Right kidney (tissue), 1 donor: ENCODE results near the gene ERC2.

ENCODE experiments used
- DNase-seq: peaks from one replicate; pipeline ENCODE4 v3.0.0-alpha.2; 2016

Gene ERC2

GRCh38 chr3:55634345-55634744 is 833.9 kb downstream of the ERC2 start:
- DNase-seq: no peak

- no peak for DNase-seq
Measured at GRCh38 chr3:55633333-55633732, 834.9 kb downstream of the ERC2 start.

DNA sequence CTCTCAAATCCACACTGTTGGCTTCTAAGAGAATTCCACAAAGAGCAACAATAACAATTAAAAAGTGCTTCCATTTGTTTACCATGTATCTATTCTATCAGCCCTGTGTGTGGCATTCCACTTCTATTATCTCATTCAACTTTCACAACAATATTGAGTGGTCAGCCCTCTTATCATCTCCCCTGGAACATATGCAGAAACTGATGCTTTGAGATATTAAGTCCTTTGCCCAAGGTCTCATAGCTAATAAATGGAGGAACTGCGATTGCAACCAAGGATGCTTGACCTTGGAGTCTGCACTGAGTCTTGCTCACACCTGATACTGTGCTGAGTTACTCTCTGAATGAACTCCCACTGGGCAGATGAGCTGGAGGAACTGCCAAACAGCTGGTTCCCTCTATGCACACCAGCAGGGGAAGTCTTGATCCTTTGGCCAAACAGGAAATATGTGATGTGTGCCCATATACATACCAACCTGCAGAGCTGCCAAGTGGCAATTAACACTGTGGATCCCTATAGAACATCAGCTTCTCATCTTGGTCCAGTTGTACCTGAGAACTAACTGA is 836.4 kb downstream of the ERC2 start:
- DNase-seq: no peak

GRCh38 chr3:55630921-55631299 is 837.4 kb downstream of the ERC2 start:
- no peak for DNase-seq

DNA sequence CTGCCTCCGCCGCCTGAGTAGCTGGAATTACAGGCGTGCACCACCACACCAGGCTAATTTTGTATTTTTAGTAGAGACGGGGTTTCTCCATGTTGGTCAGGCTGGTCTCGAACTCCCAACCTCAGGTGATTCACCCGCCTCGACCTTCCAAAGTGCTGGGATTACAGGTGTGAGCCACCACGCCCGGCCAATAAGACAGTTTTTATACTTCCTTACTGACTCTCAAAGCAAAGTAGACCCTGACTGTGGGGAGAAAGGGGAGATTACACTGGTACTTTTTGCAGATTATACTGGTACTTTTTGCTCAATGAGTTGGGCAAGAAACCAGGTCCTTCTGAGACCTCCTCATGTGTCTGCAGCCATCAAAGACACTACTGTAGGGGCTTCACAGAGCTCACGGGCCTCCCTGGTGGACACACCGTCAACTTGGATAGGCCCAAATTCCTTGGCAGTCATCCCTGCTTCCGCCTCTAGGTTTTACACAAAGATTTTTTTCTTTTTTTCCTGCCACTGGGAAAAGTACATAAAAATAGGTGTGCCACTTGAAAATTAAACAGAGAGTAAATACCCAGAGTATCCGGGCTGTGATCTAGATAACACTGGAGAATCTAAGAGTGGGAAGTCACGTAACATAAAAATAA is 837.9 kb downstream of the ERC2 start:
- no peak for DNase-seq

DNA sequence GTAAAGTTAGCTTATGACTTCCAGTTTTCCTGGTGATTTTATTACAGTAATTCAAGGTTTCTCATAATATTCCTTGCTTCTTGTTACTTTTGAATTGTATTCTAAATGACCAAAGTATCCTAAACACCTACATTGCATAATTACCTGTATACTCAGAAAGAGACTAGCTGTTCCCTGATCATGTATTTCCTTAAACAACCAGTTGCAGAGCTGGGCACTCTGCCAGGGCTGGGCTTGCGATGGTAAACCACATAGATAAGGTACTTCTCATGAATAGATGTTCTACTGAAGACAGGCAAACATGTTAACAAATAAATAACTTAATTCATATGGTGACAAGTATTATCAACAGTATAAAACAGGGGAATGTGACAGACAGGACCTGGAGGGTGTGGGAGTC is 838.8 kb downstream of the ERC2 start:
- DNase-seq: no peak

- DNase-seq: no peak
Measured at GRCh38 chr3:55626279-55626665, 842.0 kb downstream of the ERC2 start.

DNA sequence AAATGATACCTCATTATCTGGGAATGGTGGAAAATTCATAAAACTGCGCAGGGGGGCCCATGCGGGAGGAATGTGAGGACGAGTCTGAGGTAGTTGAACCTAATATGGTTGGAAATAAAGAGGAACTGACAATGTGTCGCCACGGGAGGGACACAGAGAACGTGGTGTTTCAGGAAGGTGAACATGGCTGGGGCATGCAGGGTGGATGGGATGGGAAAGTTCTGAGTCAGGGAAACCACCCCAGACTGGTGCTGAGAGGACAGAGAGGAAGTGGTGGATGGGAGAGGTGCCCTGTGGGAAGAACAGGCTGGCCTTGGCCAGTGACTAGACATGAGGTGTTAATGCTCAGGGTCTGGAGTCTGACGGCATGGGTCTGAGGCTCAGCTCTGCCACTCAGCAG is 844.0 kb downstream of the ERC2 start:
- DNase-seq: no peak

- DNase-seq: no peak
Measured at GRCh38 chr3:55623786-55624185, 844.5 kb downstream of the ERC2 start.

- DNase-seq: no peak
Measured at GRCh38 chr3:55622733-55623132, 845.5 kb downstream of the ERC2 start.

GRCh38 chr3:55622116-55622515 is 846.2 kb downstream of the ERC2 start:
- DNase-seq: no peak

- DNase-seq: no peak
Measured at GRCh38 chr3:55621648-55622047, 846.6 kb downstream of the ERC2 start.

- DNase-seq: no peak
Measured at GRCh38 chr3:55621026-55621422, 847.2 kb downstream of the ERC2 start.

- no peak for DNase-seq
Measured at GRCh38 chr3:55620351-55621025, 847.8 kb downstream of the ERC2 start.

DNA sequence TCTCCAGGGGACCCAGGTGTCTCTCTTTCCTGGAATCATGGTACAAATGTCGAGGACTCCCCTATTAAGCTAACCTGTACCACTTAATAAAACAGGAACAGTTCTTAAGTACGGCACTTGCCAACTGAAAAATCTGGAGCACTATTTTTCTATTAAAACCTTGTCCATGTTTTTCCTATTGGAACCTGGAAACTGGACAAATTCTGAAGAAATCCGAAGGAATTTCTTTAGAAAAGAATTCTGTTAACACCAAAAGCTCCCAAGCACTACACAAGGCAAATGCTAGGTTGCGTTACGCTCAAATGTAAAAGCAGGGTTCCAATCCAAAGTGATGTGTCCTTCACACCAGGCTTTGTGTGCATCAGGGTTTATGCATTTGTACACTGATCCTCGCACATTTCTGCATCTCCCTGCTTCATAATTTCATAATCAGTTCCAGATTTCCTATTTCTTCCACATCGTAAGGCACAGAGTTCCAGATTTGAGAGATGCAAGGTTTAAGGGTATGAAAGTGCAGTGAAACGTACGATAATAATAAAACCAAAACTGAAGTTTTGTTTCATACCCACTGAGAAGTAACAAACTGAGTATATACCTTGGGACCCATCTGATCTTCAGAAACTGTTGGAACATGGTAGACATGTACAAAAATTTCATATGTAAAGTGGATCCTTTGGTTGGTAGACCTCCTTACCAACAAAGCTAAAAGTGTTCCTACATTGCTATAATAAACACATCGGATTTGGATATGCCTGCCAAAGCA is 849.0 kb downstream of the ERC2 start:
- no peak for DNase-seq

DNA sequence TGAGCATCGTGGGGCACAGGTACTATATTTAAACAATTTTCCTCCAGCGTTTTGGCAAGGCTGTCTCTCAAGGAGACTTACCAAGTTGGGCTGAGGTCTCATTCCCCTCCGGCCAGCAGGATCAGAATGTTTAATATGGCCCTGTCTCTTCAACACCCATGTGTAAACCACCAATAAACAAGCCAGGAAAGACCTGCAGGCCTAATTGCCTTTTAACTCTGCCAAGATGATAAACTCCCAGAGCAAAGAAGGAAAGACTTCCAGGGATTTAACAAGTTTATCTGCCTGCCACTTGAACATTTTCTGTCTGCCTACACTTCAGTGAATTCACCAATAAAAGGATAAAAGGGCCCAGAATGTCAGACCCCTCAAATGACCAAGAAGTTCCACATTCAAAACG is 850.9 kb downstream of the ERC2 start:
- DNase-seq: no peak

DNA sequence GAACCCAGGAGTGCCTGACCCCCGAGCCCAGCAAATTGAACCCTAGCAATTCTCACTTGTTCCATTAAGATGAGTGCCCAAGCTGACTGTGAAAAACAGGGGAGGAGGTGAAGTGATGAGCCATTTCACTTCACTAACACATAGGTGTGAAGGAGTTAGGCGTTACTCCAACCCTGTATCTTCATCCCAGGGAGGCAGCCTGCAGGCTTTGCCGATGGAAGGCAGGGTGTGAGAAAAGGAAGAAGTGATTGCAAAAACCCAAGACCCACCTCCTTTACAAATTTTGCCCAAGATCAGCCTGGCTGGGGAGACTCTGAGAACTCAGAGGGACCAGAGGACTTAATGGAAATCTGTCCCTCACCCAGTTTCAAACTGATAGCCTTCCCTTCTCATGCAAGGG is 851.5 kb downstream of the ERC2 start:
- no peak for DNase-seq

DNA sequence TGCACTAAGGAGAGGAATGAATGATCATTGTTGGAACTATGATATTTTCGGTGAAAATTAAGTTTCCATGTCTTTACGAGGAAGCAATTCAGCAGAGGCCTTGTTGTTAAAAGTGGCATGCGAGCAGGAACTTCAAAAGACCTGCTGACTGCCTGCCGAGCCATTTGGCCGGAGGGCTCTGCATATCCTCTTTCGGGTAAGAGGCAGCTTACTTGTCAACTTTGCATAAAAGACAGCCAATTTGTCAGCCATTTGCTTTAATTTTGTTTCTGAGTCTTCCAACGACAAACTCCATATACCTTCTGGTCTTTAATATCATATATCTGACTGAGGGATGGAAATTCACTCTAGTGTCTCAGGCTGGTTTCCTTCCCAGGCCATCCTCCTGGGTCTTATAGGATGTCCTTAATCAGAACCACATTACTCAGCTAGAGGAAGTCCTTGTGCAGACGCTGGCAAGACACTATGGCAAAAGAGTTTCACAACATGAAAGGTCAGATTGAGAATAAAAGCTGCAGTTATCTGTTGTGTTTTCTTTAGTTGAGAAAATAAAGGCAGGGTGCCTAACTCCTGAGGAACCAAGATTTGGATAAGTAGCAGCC is 852.5 kb downstream of the ERC2 start:
- no peak for DNase-seq

GRCh38 chr3:55615039-55615693 is 853.1 kb downstream of the ERC2 start:
- DNase-seq: no peak

GRCh38 chr3:55611121-55611520 is 857.1 kb downstream of the ERC2 start:
- no peak for DNase-seq

GRCh38 chr3:55609230-55609827 is 858.9 kb downstream of the ERC2 start:
- DNase-seq: no peak
